Activated naive CD4-positive, alpha-beta T cell treated with anti-CD3 and anti-CD28 coated beads for 36 hours (primary cell): ENCODE measurements around the gene BHLHE40. TPM values are rescaled to one million over a fixed set of nuclear protein-coding genes. Genes with fewer than 3 reads are reported as not detected.
A peak's percentile ranks its signal among the peaks of the same experiment; 100 is the strongest.

ENCODE experiments used
- CTCF ChIA-PET: fragments of 350-600 bp; sonication (Branson Sonifier 250); formaldehyde crosslinking; loops from one replicate; lab custom pipeline; 2021; ENCODE audit warnings: antibody characterized with exemption; lab: Charles Lee
- DNase-seq: peaks from one replicate; pipeline ENCODE4 v3.0.0-alpha.2; 2020
- H3K27ac Mint-ChIP-seq: one replicate; pipeline ENCODE4 v1.8.0; 2021; ENCODE audit warnings: mild to moderate bottlenecking, mixed read lengths
- H3K27me3 Mint-ChIP-seq: one replicate; pipeline ENCODE4 v1.8.0; 2021; ENCODE audit warnings: low read depth, mixed read lengths
- H3K36me3 Mint-ChIP-seq: one replicate; pipeline ENCODE4 v1.8.0; 2021; ENCODE audit warnings: low read depth, mixed read lengths
- H3K4me1 Mint-ChIP-seq: one replicate; pipeline ENCODE4 v1.8.0; 2021; ENCODE audit warnings: low read depth, mixed read lengths
- H3K4me3 Mint-ChIP-seq: one replicate; pipeline ENCODE4 v1.8.0; 2021; ENCODE audit warnings: mild to moderate bottlenecking, moderate library complexity, mixed read lengths
- H3K9me3 Mint-ChIP-seq: one replicate; pipeline ENCODE4 v1.8.0; 2021; ENCODE audit warnings: mixed read lengths
- intact Hi-C: fragments of 100-400 bp; cut with micrococcal nuclease; formaldehyde crosslinking; loops from one replicate; pipeline ENCODE4 v1.15.1; 2023
- total RNA-seq, 2 experiments: library from RNA; stranded (reverse); gene quantifications; one replicate each; pipeline ENCODE4 v1.2.3, GENCODE V29; 2021

BHLHE40 gene
- total RNA-seq, 2 experiments from 2014 or later, result 98.0 to 98.2 TPM

- DNase-seq, result peak; percentile 97
- Mint-ChIP-seq H3K27ac (peak overlapping the region; percentile 98), H3K4me3 (peak overlapping the region; percentile 96), H3K36me3 (peaks cover 45% of the 10 kb centered on the region), H3K4me1 (peaks cover 59% of the 10 kb centered on the region), H3K9me3 (no peaks in the 10 kb centered on the region), H3K27me3 (no peaks in the 10 kb centered on the region)
- CTCF ChIA-PET, result interaction anchor here (0.7 to 6.3 kb wide), 16 partner anchors 10 to 268 kb away, joined by 3 to 67 read pairs (median 4); no protein-coding TSS in a partner anchor
- intact Hi-C loops, result loop anchor here (1.0 to 10.0 kb wide), 9 partner anchors 27 to 554 kb away; partner anchors contain the start of genes EDEM1 and ITPR1
Measured at GRCh38 chr3:4978966-4979427, 240 bp upstream of the BHLHE40 start.

DNA sequence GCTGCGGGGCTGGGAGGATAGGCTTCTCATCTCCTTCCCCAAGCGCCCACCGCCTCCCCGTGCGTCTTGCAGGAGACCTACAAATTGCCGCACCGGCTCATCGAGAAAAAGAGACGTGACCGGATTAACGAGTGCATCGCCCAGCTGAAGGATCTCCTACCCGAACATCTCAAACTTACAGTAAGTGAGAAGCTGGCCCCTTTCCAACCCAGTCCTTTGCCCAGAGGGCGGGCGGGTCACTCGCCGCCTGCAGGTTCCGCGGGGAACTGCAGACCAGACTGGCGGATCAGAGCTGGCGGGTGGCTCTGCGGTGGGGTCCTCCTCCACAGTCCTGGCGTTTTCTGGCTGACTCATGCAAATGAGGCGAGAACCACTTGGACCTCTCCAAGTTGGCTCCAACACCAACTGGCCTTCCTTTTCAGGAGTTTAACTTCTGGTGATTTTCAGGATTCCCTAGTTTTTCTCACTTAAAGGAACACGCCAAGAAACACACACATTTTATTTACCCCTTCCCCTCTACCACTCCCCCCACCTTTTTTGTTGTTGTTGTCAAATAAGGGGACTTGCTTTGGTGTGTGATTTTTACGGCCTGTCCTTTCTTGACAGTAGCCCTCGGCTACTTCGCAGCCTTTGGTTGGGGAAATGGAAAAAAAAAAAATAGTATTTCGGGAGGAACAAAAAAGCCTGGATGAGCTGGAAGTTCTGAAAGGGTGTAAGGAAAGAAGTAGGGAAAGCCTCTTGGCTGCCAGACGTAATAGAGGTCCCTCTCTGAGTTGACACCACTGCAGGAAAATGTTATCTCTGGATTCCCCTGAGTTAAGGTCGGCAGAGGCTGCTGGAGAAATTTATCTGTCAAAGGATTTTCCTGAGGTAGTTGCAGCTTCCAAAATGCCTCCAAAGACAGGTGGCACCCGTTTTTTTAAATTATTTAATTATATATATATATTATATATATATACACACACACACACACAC, 1.3 kb downstream of the BHLHE40 start:
- Mint-ChIP-seq H3K4me3 (peak overlapping the region; percentile 96), H3K9me3 (no peaks in the 10 kb centered on the region), H3K4me1 (peaks cover 66% of the 10 kb centered on the region), H3K27ac (peak overlapping the region; percentile 96), H3K36me3 (peaks cover 51% of the 10 kb centered on the region), H3K27me3 (no peaks in the 10 kb centered on the region)
- CTCF ChIA-PET, result interaction anchor here (0.6 to 6.3 kb wide), 29 partner anchors 14 to 543 kb away, joined by 3 to 67 read pairs (median 5); no protein-coding TSS in a partner anchor
- DNase-seq, result peak; percentile 93
- intact Hi-C loops, result loop anchor here (1.0 to 2.0 kb wide), 2 partner anchors 269 to 1854 kb away; partner anchors contain the start of gene TRNT1

DNA sequence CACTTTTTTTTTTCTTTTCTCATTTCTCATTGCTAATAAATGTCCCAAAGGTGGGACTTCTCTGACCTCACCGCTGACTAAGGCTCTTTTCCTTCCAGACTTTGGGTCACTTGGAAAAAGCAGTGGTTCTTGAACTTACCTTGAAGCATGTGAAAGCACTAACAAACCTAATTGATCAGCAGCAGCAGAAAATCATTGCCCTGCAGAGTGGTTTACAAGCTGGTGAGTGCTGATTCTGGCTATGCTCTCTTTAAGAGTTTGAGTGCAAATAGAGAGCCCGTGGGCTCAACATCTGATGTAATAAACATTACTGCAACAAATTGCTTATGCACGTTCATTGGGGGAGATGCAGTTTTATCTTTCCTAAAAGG, 2.0 kb downstream of the BHLHE40 start:
- intact Hi-C loops, result loop anchor here (2.0 kb wide), 1 partner anchor 1854 kb away; the partner anchor contains the start of gene TRNT1
- Mint-ChIP-seq H3K9me3 (no peaks in the 10 kb centered on the region), H3K27ac (peak overlapping the region; percentile 52), H3K36me3 (peaks cover 52% of the 10 kb centered on the region), H3K4me3 (peak overlapping the region; percentile 78), H3K4me1 (peaks cover 65% of the 10 kb centered on the region), H3K27me3 (no peaks in the 10 kb centered on the region)
- CTCF ChIA-PET, result interaction anchor here (0.6 to 6.3 kb wide), 10 partner anchors 13 to 543 kb away, joined by 3 to 67 read pairs (median 8); no protein-coding TSS in a partner anchor
- no peak for DNase-seq

DNA sequence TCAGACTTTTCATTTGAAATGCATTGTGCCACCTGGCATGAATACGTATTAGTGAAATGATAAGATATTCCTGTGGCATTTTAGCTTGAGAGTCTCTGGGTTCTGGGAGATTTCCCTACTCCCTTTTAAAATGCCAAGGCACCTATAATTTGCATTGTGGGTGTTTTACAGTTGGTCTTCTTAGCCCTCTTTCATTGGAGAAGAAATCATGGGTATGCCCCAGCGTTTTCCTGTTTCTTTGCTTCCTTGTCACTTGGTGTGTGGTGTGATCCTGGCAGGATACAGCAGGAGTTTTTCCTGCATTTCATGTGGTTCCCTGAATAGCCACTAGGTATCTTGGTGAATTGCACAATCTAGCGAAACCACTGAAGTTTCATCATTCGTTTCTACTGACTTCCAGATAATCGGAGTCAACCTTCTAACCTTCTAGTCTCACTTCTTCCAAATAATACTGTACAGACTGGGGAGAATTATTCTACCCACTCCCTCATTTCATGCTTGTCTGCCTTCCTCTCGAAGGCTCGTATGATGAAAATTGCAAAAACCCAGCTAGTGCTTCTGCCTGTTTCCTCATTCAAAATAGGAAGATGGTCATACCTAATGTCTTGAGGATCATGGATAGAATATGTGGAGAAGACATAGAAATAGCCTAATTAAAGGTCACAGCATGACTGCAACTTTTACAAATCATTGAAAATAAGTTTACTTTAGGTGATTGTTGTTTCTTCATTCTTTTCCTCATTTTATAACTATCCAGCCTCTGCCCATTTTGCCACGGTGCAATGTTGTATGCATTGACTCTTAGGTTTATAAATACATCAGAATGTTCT, 2.6 kb downstream of the BHLHE40 start:
- no peaks in the 10 kb centered on the region for H3K9me3 Mint-ChIP-seq

GRCh38 chr3:4982773-4983738, 3.8 kb downstream of the BHLHE40 start:
- DNase-seq, result no peak
- CTCF ChIA-PET, result interaction anchor here (0.5 to 5.1 kb wide), 18 partner anchors 11 to 272 kb away, joined by 3 to 24 read pairs (median 4); no protein-coding TSS in a partner anchor
- intact Hi-C loops, result no loop called here
- Mint-ChIP-seq H3K27ac (peak overlapping the region; percentile 57), H3K4me3 (peak overlapping the region; percentile 78), H3K9me3 (no peaks in the 10 kb centered on the region), H3K36me3 (peaks cover 52% of the 10 kb centered on the region), H3K27me3 (no peaks in the 10 kb centered on the region), H3K4me1 (peaks cover 60% of the 10 kb centered on the region)

More for the DNA sequence above, 2.6 kb downstream of the BHLHE40 start:
- no peak for DNase-seq
- CTCF ChIA-PET, result interaction anchor here (0.7 to 4.2 kb wide), 9 partner anchors 12 to 271 kb away, joined by 3 to 30 read pairs (median 5); no protein-coding TSS in a partner anchor
- peaks cover 52% of the 10 kb centered on the region for H3K36me3 Mint-ChIP-seq
- intact Hi-C loops, result loop anchor here (2.0 kb wide), 1 partner anchor 1855 kb away; the partner anchor contains the start of gene TRNT1
- H3K27ac Mint-ChIP-seq, result peak overlapping the region; percentile 64
- peaks cover 65% of the 10 kb centered on the region for H3K4me1 Mint-ChIP-seq
- H3K4me3 Mint-ChIP-seq, result peak overlapping the region; percentile 78
- H3K27me3 Mint-ChIP-seq, result no peaks in the 10 kb centered on the region

GRCh38 chr3:4983739-4984510, 4.7 kb downstream of the BHLHE40 start:
- DNase-seq, result peak; percentile 80
- Mint-ChIP-seq H3K4me3 (peak overlapping the region; percentile 78), H3K36me3 (peaks cover 52% of the 10 kb centered on the region), H3K9me3 (no peaks in the 10 kb centered on the region), H3K27me3 (no peaks in the 10 kb centered on the region), H3K27ac (peak overlapping the region; percentile 57), H3K4me1 (peaks cover 61% of the 10 kb centered on the region)
- intact Hi-C loops, result loop anchor here (1.0 kb wide), 1 partner anchor 38 kb away; no protein-coding TSS in a partner anchor
- CTCF ChIA-PET, result interaction anchor here (0.6 to 5.1 kb wide), 15 partner anchors 10 to 272 kb away, joined by 3 to 24 read pairs (median 4); no protein-coding TSS in a partner anchor

DNA sequence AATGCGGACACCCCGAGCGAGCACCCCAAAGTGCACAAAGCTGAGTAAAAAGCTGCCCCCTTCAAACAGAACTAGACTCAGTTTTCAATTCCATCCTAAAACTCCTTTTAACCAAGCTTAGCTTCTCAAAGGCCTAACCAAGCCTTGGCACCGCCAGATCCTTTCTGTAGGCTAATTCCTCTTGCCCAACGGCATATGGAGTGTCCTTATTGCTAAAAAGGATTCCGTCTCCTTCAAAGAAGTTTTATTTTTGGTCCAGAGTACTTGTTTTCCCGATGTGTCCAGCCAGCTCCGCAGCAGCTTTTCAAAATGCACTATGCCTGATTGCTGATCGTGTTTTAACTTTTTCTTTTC, 5.3 kb downstream of the BHLHE40 start:
- H3K4me3 Mint-ChIP-seq, result peak overlapping the region; percentile 78
- CTCF ChIA-PET, result interaction anchor here (0.6 to 5.1 kb wide), 14 partner anchors 10 to 634 kb away, joined by 3 to 24 read pairs (median 4); no protein-coding TSS in a partner anchor
- no peak for DNase-seq
- peaks cover 66% of the 10 kb centered on the region for H3K4me1 Mint-ChIP-seq
- H3K27me3 Mint-ChIP-seq, result no peaks in the 10 kb centered on the region
- H3K9me3 Mint-ChIP-seq, result no peaks in the 10 kb centered on the region
- intact Hi-C loops, result loop anchor here (1.0 kb wide), 1 partner anchor 38 kb away; no protein-coding TSS in a partner anchor
- peak overlapping the region; percentile 57 for H3K27ac Mint-ChIP-seq
- H3K36me3 Mint-ChIP-seq, result peaks cover 51% of the 10 kb centered on the region

DNA sequence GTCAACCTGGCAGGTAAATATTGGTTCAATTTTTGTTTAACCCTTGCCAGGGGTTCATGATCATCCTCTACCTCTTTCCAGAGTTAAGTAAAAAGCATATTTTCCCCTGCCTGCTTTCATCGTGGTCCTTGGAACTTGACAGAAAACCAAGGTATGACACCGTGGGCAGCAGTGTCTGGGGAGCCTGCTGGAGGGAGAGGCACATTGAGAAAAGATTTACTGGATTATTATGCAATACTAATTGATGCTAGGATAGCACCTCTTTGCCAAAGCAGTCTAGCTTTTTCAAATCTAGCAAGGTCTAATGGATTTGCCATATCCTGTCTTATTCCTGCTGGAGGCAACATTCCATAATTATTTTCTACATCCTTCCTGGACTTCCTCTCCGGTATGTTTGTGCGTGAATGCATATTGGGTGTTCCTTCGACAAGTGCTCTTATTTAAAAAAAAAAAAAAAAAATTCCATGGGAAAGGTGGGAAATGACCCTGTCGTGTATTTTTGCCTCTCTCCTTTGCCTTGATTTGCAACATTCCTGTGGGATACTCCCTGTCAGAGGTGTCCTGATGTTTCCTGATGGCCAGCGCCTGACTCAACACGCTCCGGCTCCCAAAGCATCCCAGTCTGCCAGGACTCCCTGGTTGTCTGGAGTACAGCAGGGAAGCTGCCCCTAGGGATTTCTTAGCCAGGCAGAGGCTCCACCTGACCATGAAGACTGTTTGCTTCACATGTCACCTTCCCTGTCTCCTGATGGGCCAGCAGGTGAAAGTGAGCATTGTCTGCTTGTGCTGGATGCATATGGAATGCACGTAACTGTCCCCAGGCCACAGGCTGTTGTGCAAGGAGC, 6.3 kb downstream of the BHLHE40 start:
- H3K27me3 Mint-ChIP-seq, result no peaks in the 10 kb centered on the region
- peak overlapping the region; percentile 71 for H3K4me3 Mint-ChIP-seq
- no peak for DNase-seq
- H3K4me1 Mint-ChIP-seq, result peaks cover 64% of the 10 kb centered on the region
- H3K27ac Mint-ChIP-seq, result peak overlapping the region; percentile 32
- no peaks in the 10 kb centered on the region for H3K9me3 Mint-ChIP-seq
- CTCF ChIA-PET, result interaction anchor here (0.6 to 5.1 kb wide), 11 partner anchors 9 to 635 kb away, joined by 3 to 24 read pairs (median 7); no protein-coding TSS in a partner anchor
- intact Hi-C loops, result loop anchor here (1.0 kb wide), 1 partner anchor 21 kb away; no protein-coding TSS in a partner anchor
- peaks cover 41% of the 10 kb centered on the region for H3K36me3 Mint-ChIP-seq

DNA sequence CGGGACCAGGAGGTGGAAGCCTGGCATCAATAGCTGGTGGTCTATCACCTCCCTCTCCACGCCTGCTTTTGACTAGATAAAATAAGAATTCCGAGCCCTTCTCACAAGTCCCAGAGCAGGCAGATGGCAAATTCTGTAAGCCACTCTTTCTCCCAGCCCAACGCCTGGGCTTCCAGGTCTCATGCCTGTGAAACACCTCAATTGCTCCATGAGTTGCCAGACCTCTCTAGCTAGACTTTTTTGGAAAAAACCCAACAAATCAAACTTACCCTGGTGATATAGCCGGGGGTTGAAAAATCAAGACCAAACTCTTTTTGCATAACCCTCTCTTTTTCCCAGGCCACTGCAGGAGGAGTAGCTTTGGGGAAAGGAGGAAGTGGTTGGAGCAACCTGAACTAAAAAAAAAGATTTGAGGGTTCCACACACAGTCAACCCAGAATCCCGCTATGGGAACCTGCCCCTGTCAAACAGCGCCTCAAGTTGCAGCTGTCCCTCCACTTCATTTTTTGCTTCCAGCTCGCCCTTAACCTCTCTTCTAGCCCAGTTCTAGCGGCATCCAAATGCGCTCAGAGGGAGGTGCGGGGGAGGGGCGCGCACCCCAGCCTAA, 7.0 kb downstream of the BHLHE40 start:
- H3K4me1 Mint-ChIP-seq, result peaks cover 61% of the 10 kb centered on the region
- H3K27ac Mint-ChIP-seq, result peak overlapping the region; percentile 32
- H3K9me3 Mint-ChIP-seq, result no peaks in the 10 kb centered on the region
- no peaks in the 10 kb centered on the region for H3K27me3 Mint-ChIP-seq
- CTCF ChIA-PET, result interaction anchor here (0.6 to 5.1 kb wide), 9 partner anchors 10 to 275 kb away, joined by 3 to 24 read pairs (median 4); no protein-coding TSS in a partner anchor
- H3K4me3 Mint-ChIP-seq, result peak overlapping the region; percentile 71
- peaks cover 35% of the 10 kb centered on the region for H3K36me3 Mint-ChIP-seq
- peak; percentile 48 for DNase-seq
- intact Hi-C loops, result loop anchor here (1.0 kb wide), 1 partner anchor 20 kb away; no protein-coding TSS in a partner anchor
